ENCODE results near the gene TNFAIP8L2. TPM values are rescaled to one million over a fixed set of nuclear protein-coding genes. Genes with fewer than 3 reads are reported as not detected.
A peak's percentile ranks its signal among the peaks of the same experiment; 100 is the strongest.

TNFAIP8L2 gene
- total and polyA plus RNA-seq, 2 of the 8 experiments (the other 6 are each of a cell fraction or from before 2014, with no cell fraction given), result not detected

DNA sequence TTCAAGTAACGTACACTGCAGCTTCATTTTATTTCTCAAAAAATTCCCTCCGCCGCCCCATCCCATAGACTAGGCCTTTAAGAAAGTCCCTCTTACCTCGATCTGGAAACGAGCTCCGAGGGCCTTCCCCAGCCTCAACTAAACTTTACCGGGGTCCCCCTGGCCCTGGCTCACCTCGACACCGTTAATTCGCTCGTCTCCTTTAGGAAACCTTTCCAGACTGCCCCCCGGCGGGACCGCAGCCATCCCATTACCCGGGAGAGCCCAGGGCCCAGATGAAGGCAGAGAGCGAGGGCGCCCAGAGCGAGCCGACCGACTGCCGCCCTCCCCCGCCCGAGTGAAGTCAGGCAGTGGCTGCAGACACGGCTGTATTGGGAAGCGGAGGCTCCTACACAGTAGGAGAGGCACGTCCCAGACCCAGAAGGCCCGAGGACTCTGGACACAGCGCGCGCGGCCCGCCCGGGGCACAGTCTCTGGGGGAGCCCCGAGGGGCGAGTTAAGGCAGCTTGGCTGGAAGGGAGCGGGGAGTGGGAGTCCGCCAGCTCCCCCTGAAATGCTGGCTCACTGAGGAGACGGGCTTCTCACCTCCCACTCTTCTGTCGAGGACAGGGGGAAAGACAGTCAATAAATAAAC, 24.6 kb upstream of the TNFAIP8L2 start (continued):
- TF ChIP-seq, protein P1, sequence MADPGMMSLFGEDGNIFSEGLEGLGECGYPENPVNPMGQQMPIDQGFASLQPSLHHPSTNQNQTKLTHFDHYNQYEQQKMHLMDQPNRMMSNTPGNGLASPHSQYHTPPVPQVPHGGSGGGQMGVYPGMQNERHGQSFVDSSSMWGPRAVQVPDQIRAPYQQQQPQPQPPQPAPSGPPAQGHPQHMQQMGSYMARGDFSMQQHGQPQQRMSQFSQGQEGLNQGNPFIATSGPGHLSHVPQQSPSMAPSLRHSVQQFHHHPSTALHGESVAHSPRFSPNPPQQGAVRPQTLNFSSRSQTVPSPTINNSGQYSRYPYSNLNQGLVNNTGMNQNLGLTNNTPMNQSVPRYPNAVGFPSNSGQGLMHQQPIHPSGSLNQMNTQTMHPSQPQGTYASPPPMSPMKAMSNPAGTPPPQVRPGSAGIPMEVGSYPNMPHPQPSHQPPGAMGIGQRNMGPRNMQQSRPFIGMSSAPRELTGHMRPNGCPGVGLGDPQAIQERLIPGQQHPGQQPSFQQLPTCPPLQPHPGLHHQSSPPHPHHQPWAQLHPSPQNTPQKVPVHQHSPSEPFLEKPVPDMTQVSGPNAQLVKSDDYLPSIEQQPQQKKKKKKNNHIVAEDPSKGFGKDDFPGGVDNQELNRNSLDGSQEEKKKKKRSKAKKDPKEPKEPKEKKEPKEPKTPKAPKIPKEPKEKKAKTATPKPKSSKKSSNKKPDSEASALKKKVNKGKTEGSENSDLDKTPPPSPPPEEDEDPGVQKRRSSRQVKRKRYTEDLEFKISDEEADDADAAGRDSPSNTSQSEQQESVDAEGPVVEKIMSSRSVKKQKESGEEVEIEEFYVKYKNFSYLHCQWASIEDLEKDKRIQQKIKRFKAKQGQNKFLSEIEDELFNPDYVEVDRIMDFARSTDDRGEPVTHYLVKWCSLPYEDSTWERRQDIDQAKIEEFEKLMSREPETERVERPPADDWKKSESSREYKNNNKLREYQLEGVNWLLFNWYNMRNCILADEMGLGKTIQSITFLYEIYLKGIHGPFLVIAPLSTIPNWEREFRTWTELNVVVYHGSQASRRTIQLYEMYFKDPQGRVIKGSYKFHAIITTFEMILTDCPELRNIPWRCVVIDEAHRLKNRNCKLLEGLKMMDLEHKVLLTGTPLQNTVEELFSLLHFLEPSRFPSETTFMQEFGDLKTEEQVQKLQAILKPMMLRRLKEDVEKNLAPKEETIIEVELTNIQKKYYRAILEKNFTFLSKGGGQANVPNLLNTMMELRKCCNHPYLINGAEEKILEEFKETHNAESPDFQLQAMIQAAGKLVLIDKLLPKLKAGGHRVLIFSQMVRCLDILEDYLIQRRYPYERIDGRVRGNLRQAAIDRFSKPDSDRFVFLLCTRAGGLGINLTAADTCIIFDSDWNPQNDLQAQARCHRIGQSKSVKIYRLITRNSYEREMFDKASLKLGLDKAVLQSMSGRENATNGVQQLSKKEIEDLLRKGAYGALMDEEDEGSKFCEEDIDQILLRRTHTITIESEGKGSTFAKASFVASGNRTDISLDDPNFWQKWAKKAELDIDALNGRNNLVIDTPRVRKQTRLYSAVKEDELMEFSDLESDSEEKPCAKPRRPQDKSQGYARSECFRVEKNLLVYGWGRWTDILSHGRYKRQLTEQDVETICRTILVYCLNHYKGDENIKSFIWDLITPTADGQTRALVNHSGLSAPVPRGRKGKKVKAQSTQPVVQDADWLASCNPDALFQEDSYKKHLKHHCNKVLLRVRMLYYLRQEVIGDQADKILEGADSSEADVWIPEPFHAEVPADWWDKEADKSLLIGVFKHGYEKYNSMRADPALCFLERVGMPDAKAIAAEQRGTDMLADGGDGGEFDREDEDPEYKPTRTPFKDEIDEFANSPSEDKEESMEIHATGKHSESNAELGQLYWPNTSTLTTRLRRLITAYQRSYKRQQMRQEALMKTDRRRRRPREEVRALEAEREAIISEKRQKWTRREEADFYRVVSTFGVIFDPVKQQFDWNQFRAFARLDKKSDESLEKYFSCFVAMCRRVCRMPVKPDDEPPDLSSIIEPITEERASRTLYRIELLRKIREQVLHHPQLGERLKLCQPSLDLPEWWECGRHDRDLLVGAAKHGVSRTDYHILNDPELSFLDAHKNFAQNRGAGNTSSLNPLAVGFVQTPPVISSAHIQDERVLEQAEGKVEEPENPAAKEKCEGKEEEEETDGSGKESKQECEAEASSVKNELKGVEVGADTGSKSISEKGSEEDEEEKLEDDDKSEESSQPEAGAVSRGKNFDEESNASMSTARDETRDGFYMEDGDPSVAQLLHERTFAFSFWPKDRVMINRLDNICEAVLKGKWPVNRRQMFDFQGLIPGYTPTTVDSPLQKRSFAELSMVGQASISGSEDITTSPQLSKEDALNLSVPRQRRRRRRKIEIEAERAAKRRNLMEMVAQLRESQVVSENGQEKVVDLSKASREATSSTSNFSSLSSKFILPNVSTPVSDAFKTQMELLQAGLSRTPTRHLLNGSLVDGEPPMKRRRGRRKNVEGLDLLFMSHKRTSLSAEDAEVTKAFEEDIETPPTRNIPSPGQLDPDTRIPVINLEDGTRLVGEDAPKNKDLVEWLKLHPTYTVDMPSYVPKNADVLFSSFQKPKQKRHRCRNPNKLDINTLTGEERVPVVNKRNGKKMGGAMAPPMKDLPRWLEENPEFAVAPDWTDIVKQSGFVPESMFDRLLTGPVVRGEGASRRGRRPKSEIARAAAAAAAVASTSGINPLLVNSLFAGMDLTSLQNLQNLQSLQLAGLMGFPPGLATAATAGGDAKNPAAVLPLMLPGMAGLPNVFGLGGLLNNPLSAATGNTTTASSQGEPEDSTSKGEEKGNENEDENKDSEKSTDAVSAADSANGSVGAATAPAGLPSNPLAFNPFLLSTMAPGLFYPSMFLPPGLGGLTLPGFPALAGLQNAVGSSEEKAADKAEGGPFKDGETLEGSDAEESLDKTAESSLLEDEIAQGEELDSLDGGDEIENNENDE (IDR thresholded peaks at IDR 0.05; ENCODE audit: insufficient replicate concordance, low read length), result no peak
- TF ChIP-seq KDM4A (IDR thresholded peaks at IDR 0.05; ENCODE audit: low read depth, low read length, severe bottlenecking) (peak; percentile 64), SIX5 (IDR thresholded peaks at IDR 0.05; ENCODE audit: low read depth, low read length) (no peak), POLR2AphosphoS5 (IDR thresholded peaks at IDR 0.05; ENCODE audit: low read depth, low read length) (no peak)

Data from H1 (cell line).